Measurements from ENCODE around the gene TREML1. TPM values are rescaled to one million over a fixed set of nuclear protein-coding genes. Genes with fewer than 3 reads are reported as not detected.

The TREML1 gene
- total and polyA plus RNA-seq, 4 donors: 1.2 to 2.2 (median 1.2) TPM

DNA sequence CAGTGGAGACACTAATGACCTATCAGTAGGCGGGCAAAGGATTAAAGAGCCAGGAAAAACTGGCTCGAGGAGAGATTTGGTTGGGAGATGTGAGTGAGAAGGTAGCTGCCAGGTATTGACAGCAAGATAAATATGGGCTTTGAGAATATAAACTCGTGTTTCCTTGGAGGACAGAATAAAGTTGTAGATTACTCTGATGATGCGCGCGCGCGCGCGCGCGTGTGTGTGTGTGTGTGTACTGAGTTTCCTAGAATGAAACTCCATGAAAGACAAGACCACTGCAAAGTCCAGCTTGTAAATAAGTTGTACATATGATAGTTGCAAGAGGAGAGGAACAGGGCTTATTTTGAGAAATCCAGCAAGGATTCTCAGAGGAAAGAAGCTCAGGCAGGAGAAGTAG is 22.0 kb upstream of the TREML1 start:
- no peak for ATAC-seq (ENCODE audit: insufficient read depth, low FRiP score)
- H3K9ac ChIP-seq (ENCODE audit: insufficient read depth in 1 of 2, low read length in 2 of 2): no peak overlapping the region
- TF ChIP-seq, protein P1, sequence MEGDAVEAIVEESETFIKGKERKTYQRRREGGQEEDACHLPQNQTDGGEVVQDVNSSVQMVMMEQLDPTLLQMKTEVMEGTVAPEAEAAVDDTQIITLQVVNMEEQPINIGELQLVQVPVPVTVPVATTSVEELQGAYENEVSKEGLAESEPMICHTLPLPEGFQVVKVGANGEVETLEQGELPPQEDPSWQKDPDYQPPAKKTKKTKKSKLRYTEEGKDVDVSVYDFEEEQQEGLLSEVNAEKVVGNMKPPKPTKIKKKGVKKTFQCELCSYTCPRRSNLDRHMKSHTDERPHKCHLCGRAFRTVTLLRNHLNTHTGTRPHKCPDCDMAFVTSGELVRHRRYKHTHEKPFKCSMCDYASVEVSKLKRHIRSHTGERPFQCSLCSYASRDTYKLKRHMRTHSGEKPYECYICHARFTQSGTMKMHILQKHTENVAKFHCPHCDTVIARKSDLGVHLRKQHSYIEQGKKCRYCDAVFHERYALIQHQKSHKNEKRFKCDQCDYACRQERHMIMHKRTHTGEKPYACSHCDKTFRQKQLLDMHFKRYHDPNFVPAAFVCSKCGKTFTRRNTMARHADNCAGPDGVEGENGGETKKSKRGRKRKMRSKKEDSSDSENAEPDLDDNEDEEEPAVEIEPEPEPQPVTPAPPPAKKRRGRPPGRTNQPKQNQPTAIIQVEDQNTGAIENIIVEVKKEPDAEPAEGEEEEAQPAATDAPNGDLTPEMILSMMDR (IDR thresholded peaks at IDR 0.05; ENCODE audit: control extremely low read depth, extremely low read depth): no peak
- no peaks in the 10 kb centered on the region for H3K36me3 ChIP-seq (ENCODE audit: control insufficient read depth in 4 of 4, insufficient read depth in 4 of 4, low read length in 4 of 4)
- peaks cover 0 to 2% (median 0%) of the 10 kb centered on the region in 4 donors for H3K9me3 ChIP-seq (ENCODE audit: control insufficient read depth in 4 of 4, insufficient read depth in 3 of 4, low read length in 3 of 4)
- WGBS, 2 donors: 89 to 92% methylated on average over 12 of the region's 12 CpGs
- DNase-seq: no peak
- no peaks in the 10 kb centered on the region for H3K4me1 ChIP-seq (ENCODE audit: control insufficient read depth in 5 of 5, insufficient read depth in 5 of 5, low read length in 5 of 5)
- H3K27me3 ChIP-seq (ENCODE audit: control insufficient read depth in 3 of 3, insufficient read depth in 3 of 3, low read length in 2 of 3): peaks cover 0 to 25% (median 2%) of the 10 kb centered on the region in 3 donors
- no peak overlapping the region for H3K27ac ChIP-seq (ENCODE audit: low read depth in 1 of 2, low read length in 1 of 2)
- no peak overlapping the region for H3K4me3 ChIP-seq

DNA sequence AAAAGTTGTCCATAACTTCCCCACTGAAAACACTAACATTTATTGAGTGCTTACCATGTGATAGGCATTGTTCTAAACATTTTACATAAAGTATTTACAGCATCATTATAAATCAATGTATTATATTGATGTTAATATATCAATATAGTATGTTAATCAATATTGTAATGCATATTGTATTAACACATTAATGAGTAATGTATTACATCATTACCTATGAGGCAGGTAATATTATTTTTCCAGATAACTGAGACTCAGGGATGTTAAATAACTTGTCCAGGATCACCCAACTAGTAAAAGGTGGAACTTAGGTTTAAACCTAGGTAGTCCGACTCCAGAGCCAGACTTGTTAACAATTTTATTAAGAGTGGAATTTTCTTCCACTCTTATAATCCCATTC is 20.9 kb upstream of the TREML1 start:
- ATAC-seq (ENCODE audit: insufficient read depth, low FRiP score) (no peak), DNase-seq (no peak)
- TF ChIP-seq, protein P1 (IDR thresholded peaks at IDR 0.05; ENCODE audit: control extremely low read depth, extremely low read depth): no peak
- Histone ChIP-seq H3K4me1 (ENCODE audit: control insufficient read depth in 5 of 5, insufficient read depth in 5 of 5, low read length in 5 of 5) (no peaks in the 10 kb centered on the region), H3K9ac (ENCODE audit: insufficient read depth in 1 of 2, low read length in 2 of 2) (no peak overlapping the region), H3K27ac (ENCODE audit: low read depth in 1 of 2, low read length in 1 of 2) (no peak overlapping the region), H3K27me3 (ENCODE audit: control insufficient read depth in 3 of 3, insufficient read depth in 3 of 3, low read length in 2 of 3) (peaks cover 0 to 27% (median 2%) of the 10 kb centered on the region in 3 donors), H3K36me3 (ENCODE audit: control insufficient read depth in 4 of 4, insufficient read depth in 4 of 4, low read length in 4 of 4) (no peaks in the 10 kb centered on the region), H3K4me3 (no peak overlapping the region), H3K9me3 (ENCODE audit: control insufficient read depth in 4 of 4, insufficient read depth in 3 of 4, low read length in 3 of 4) (no peaks in the 10 kb centered on the region)
- 96% methylated on average over 1 of the region's 1 CpG for WGBS, 2 donors

DNA sequence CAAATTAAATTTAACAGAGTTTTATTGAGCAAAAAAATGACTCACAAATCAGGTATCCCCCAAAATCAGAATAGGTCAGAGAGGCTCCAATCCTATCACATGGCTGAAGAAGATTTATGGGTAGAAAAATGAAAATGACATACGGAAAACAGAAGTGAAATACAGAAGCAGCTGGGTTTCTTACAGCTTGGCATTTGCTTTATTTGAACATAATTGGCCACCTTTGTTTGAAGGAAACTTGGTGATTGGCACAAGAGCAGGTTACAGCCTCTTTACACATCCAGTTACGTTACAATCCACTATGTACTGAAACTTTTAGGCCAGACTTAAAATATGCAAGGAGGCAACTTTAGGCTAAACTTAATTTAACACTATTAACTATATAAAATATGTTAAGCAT is 20.5 kb upstream of the TREML1 start:
- TF ChIP-seq, protein P1 (IDR thresholded peaks at IDR 0.05; ENCODE audit: control extremely low read depth, extremely low read depth): no peak
- Histone ChIP-seq H3K9ac (ENCODE audit: insufficient read depth in 1 of 2, low read length in 2 of 2) (no peak overlapping the region), H3K27ac (ENCODE audit: low read depth in 1 of 2, low read length in 1 of 2) (no peak overlapping the region), H3K36me3 (ENCODE audit: control insufficient read depth in 4 of 4, insufficient read depth in 4 of 4, low read length in 4 of 4) (no peaks in the 10 kb centered on the region), H3K4me1 (ENCODE audit: control insufficient read depth in 5 of 5, insufficient read depth in 5 of 5, low read length in 5 of 5) (no peaks in the 10 kb centered on the region), H3K4me3 (no peak overlapping the region), H3K9me3 (ENCODE audit: control insufficient read depth in 4 of 4, insufficient read depth in 3 of 4, low read length in 3 of 4) (no peaks in the 10 kb centered on the region), H3K27me3 (ENCODE audit: control insufficient read depth in 3 of 3, insufficient read depth in 3 of 3, low read length in 2 of 3) (peaks cover 0 to 27% (median 0%) of the 10 kb centered on the region in 3 donors)
- DNase-seq: no peak
- ATAC-seq (ENCODE audit: insufficient read depth, low FRiP score): no peak
- 55 to 59% methylated on average over 2 of the region's 2 CpGs for WGBS, 2 donors

DNA sequence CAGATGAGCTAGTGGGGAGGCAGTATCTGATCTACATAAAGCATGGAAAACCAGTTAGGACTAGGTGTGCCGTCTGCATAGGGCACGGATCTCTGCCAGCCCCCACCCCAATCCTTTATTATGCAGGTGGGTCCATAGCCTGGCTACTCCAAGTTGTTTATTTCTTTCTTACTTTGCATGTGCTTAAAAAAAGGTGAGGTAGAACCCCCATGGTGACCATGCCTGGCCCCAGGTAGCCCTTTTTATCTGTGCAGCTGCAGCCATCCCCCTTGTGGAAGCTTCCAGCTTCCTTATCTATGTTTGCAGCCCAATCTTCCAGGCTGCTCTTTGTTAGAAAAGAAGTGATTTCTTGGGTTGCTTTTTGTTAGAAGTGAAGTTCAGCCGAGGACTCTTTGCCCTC is 17.8 kb upstream of the TREML1 start:
- Histone ChIP-seq H3K9ac (ENCODE audit: insufficient read depth in 1 of 2, low read length in 2 of 2) (no peak overlapping the region), H3K4me1 (ENCODE audit: control insufficient read depth in 5 of 5, insufficient read depth in 5 of 5, low read length in 5 of 5) (no peaks in the 10 kb centered on the region), H3K27ac (ENCODE audit: low read depth in 1 of 2, low read length in 1 of 2) (no peak overlapping the region), H3K4me3 (no peak overlapping the region), H3K27me3 (ENCODE audit: control insufficient read depth in 3 of 3, insufficient read depth in 3 of 3, low read length in 2 of 3) (peaks cover 0 to 17% (median 0%) of the 10 kb centered on the region in 3 donors), H3K9me3 (ENCODE audit: control insufficient read depth in 4 of 4, insufficient read depth in 3 of 4, low read length in 3 of 4) (peaks cover 0 to 3% (median 0%) of the 10 kb centered on the region in 4 donors), H3K36me3 (ENCODE audit: control insufficient read depth in 4 of 4, insufficient read depth in 4 of 4, low read length in 4 of 4) (no peaks in the 10 kb centered on the region)
- DNase-seq: no peak
- ATAC-seq (ENCODE audit: insufficient read depth, low FRiP score): no peak
- WGBS, 2 donors: 37 to 61% methylated on average over 3 of the region's 3 CpGs
- TF ChIP-seq, protein P1 (IDR thresholded peaks at IDR 0.05; ENCODE audit: control extremely low read depth, extremely low read depth): no peak

Measured in lung (tissue), 12 donors.